ENCODE measurements around the gene ANAPC10.
"Not testable (repeated sequence)": the region's sequence is repeated elsewhere in the genome, so short reads cannot be mapped to it uniquely, and the experiment has no call there.

Gene ANAPC10

GRCh38 chr4:145097821-145098674 lies at the start of gene ANAPC10, which contains the start of gene ABCE1:
ANAPC10 (minus strand) TSS chr4:145098196; CDS start chr4:145096099, 2,097 bp downstream.
ABCE1 (plus strand) TSS chr4:145098311; CDS start chr4:145104413, 6,102 bp downstream.
- DNase-seq: peak; percentile 92 to 94

GRCh38 chr4:145136219-145136618 lies 38.2 kb upstream of the ANAPC10 start:
- DNase-seq: not testable (repeated sequence)

GRCh38 chr4:145132511-145133098 lies 34.6 kb upstream of the ANAPC10 start:
- peak; percentile 36 to 47 for DNase-seq

GRCh38 chr4:145131848-145132247 lies 33.9 kb upstream of the ANAPC10 start:
- no peak for DNase-seq

GRCh38 chr4:145130788-145131399 lies 32.9 kb upstream of the ANAPC10 start:
- DNase-seq: no peak

GRCh38 chr4:145130130-145130529 lies 32.1 kb upstream of the ANAPC10 start:
- DNase-seq: no peak

GRCh38 chr4:145125396-145125795 lies 27.4 kb upstream of the ANAPC10 start:
- DNase-seq: no peak

GRCh38 chr4:145108128-145108527 lies 10.1 kb upstream of the ANAPC10 start:
- no peak for DNase-seq

- DNase-seq: no peak
Observed at GRCh38 chr4:145107126-145107525, 9.1 kb upstream of the ANAPC10 start.

- DNase-seq: no peak
Observed at GRCh38 chr4:145103496-145103895, 5.5 kb upstream of the ANAPC10 start.

- DNase-seq: no peak
Observed at GRCh38 chr4:145102619-145103018, 4.6 kb upstream of the ANAPC10 start.

GRCh38 chr4:145101091-145101490 lies 3.1 kb upstream of the ANAPC10 start:
- DNase-seq: no peak

GRCh38 chr4:145099653-145100052 lies 1.7 kb upstream of the ANAPC10 start:
- no peak for DNase-seq

- peak; percentile 72 to 73 for DNase-seq
Observed at GRCh38 chr4:145098675-145099037, 660 bp upstream of the ANAPC10 start.

GRCh38 chr4:145097331-145097820 lies 620 bp downstream of the ANAPC10 start:
- no peak for DNase-seq

GRCh38 chr4:145093638-145094037 lies 4.4 kb downstream of the ANAPC10 start:
- no peak for DNase-seq

- DNase-seq: no peak
Observed at GRCh38 chr4:145090380-145090779, 7.6 kb downstream of the ANAPC10 start.

- no peak for DNase-seq
Observed at GRCh38 chr4:145083891-145084605, 13.9 kb downstream of the ANAPC10 start.

- DNase-seq: no peak
Observed at GRCh38 chr4:145081756-145082155, 16.2 kb downstream of the ANAPC10 start.

- DNase-seq: no peak
Observed at GRCh38 chr4:145076469-145076855, 21.5 kb downstream of the ANAPC10 start.

GRCh38 chr4:145075742-145076468 lies 22.1 kb downstream of the ANAPC10 start:
- DNase-seq: no peak

GRCh38 chr4:145071560-145071959 lies 26.4 kb downstream of the ANAPC10 start:
- DNase-seq: no peak

Data from activated T-cell treated with anti-CD3 and anti-CD28 coated beads, Interleukin-2, amount 50 U/mL, for 48 hours (primary cell).